HepG2 (cell line): ENCODE results near the gene POLR1G. TPM values are rescaled to one million over a fixed set of nuclear protein-coding genes. Genes with fewer than 3 reads are reported as not detected.

Experiments used
- BRF2 ChIP-seq: sonication (generic); formaldehyde crosslinking; IDR thresholded peaks from 2 replicates; pipeline ENCODE4 v1.8.1; 2022; ENCODE audit warnings: mild to moderate bottlenecking, missing genetic modification reagents
- MAZ ChIP-seq, 2 experiments: sonication (generic) in 1 of 2; formaldehyde crosslinking in 1 of 2; IDR thresholded peaks; 2 replicates each; pipeline versions ENCODE4 v1.5.0 to v1.6.1; 2012 to 2020; ENCODE audit warnings: low read depth in 2 of 2, mild to moderate bottlenecking in 2 of 2, borderline replicate concordance in 1 of 2, improper control_type of control experiment in 1 of 2, low read length in 1 of 2, missing genetic modification reagents in 1 of 2, moderate library complexity in 1 of 2
- RCOR2 ChIP-seq: IDR thresholded peaks from 2 replicates; pipeline ENCODE4 v1.6.1; 2016; ENCODE audit warnings: missing biosample characterization, missing genetic modification reagents
- ZMYM3 ChIP-seq: sonication (generic); formaldehyde crosslinking; IDR thresholded peaks from 2 replicates; pipeline ENCODE4 v1.5.1; 2020; ENCODE audit warnings: mild to moderate bottlenecking, missing genetic modification reagents
- ZNF136 ChIP-seq: sonication (generic); formaldehyde crosslinking; IDR thresholded peaks from 2 replicates; pipeline ENCODE4 v1.8.1; 2022; ENCODE audit warnings: low read depth, mild to moderate bottlenecking, moderate library complexity, missing genetic modification reagents
- ZNF329 ChIP-seq: sonication (generic); formaldehyde crosslinking; IDR thresholded peaks from 2 replicates; pipeline ENCODE4 v1.9.0; 2021; ENCODE audit warnings: low read depth, mild to moderate bottlenecking, missing genetic modification reagents
- ZNF337 ChIP-seq: sonication (generic); formaldehyde crosslinking; IDR thresholded peaks from 2 replicates; pipeline ENCODE4 v1.5.1; 2020; ENCODE audit warnings: missing genetic modification reagents, low read depth, mild to moderate bottlenecking, borderline replicate concordance
- ZNF501 ChIP-seq: sonication (generic); formaldehyde crosslinking; IDR thresholded peaks from 2 replicates; pipeline ENCODE4 v1.5.1; 2020; ENCODE audit warnings: mild to moderate bottlenecking, moderate library complexity, missing genetic modification reagents
- ZNF589 ChIP-seq: sonication (generic); formaldehyde crosslinking; conservative IDR thresholded peaks from 2 replicates; pipeline ENCODE4 v1.8.0; 2022; ENCODE audit warnings: mild to moderate bottlenecking, moderate library complexity, missing genetic modification reagents
- polyA plus RNA-seq, 8 experiments: library from polyadenylated mRNA; depleted of rRNA in 3 of 8; stranded (reverse) in 7 of 8; unstranded in 1 of 8; fragments of >200 nt; fragmentation: Illumina TruSeq in 4 of 8; extraction: Trizol in 4 of 8; gene quantifications; 2 replicates each; pipeline versions ENCODE4 v1.2.1 to v1.2.3, GENCODE V29; 2011 to 2016; ENCODE audit warnings: low read depth in 4 of 8, missing spikeins in 1 of 8, mixed read lengths in 1 of 8; ENCODE audit not compliant: insufficient read depth in 1 of 8
- total RNA-seq, 5 experiments: library from RNA; depleted of rRNA; stranded (reverse); fragments of >200 nt; fragmentation: Illumina TruSeq; extraction: Trizol; gene quantifications; 2 replicates each; pipeline ENCODE4 v1.2.3, GENCODE V29; 2016; ENCODE audit warnings: low read depth in 1 of 5
- TF ChIP-seq, protein P1 (sequence below): sonication (generic); formaldehyde crosslinking; IDR thresholded peaks from 2 replicates; pipeline ENCODE4 v1.9.0; 2022; ENCODE audit warnings: missing genetic modification reagents, mild to moderate bottlenecking, borderline replicate concordance
- TF ChIP-seq, protein P2 (sequence below): sonication (generic); formaldehyde crosslinking; IDR thresholded peaks from 2 replicates; pipeline ENCODE4 v1.5.0; 2020; ENCODE audit warnings: missing genetic modification reagents
- TF ChIP-seq, protein P3 (sequence below): sonication (generic); formaldehyde crosslinking; IDR thresholded peaks from 2 replicates; pipeline ENCODE4 v1.9.0; 2021; ENCODE audit warnings: missing genetic modification reagents, borderline replicate concordance
- TF ChIP-seq, protein P4 (sequence below): sonication (generic); formaldehyde crosslinking; IDR thresholded peaks from 2 replicates; pipeline ENCODE4 v1.5.0; 2020; ENCODE audit warnings: mild to moderate bottlenecking, missing genetic modification reagents, moderate library complexity

The POLR1G gene
- total and polyA plus RNA-seq, 2 of the 13 experiments (the other 11 are each of a cell fraction or from before 2014, with no cell fraction given): 3.5 to 20.8 TPM

GRCh38 chr19:45428384-45429231, 22.2 kb downstream of the POLR1G start (continued):
- no peak for TF ChIP-seq MAZ (IDR thresholded peaks at IDR 0.05; ENCODE audit: borderline replicate concordance, low read depth, low read length)
- TF ChIP-seq MAZ (CRISPR knock-in tag; IDR thresholded peaks at IDR 0.05; ENCODE audit: low read depth): 0 out of 2 replicates have a peak, but pooled peaks have one; percentile 28
- TF ChIP-seq ZNF589: no peak
- 0 out of 2 replicates have a peak, but pooled peaks have one; percentile 43 for TF ChIP-seq BRF2 (CRISPR knock-in tag)
- TF ChIP-seq ZNF329: no peak
- no peak for TF ChIP-seq ZNF337 (CRISPR knock-in tag)
- peak; percentile 98 for TF ChIP-seq ZMYM3 (CRISPR knock-in tag)
- TF ChIP-seq, protein P1, sequence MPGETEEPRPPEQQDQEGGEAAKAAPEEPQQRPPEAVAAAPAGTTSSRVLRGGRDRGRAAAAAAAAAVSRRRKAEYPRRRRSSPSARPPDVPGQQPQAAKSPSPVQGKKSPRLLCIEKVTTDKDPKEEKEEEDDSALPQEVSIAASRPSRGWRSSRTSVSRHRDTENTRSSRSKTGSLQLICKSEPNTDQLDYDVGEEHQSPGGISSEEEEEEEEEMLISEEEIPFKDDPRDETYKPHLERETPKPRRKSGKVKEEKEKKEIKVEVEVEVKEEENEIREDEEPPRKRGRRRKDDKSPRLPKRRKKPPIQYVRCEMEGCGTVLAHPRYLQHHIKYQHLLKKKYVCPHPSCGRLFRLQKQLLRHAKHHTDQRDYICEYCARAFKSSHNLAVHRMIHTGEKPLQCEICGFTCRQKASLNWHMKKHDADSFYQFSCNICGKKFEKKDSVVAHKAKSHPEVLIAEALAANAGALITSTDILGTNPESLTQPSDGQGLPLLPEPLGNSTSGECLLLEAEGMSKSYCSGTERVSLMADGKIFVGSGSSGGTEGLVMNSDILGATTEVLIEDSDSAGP (CRISPR knock-in tag): peak; percentile 65; the same call in 1 of the 2 replicates
- TF ChIP-seq, protein P2, sequence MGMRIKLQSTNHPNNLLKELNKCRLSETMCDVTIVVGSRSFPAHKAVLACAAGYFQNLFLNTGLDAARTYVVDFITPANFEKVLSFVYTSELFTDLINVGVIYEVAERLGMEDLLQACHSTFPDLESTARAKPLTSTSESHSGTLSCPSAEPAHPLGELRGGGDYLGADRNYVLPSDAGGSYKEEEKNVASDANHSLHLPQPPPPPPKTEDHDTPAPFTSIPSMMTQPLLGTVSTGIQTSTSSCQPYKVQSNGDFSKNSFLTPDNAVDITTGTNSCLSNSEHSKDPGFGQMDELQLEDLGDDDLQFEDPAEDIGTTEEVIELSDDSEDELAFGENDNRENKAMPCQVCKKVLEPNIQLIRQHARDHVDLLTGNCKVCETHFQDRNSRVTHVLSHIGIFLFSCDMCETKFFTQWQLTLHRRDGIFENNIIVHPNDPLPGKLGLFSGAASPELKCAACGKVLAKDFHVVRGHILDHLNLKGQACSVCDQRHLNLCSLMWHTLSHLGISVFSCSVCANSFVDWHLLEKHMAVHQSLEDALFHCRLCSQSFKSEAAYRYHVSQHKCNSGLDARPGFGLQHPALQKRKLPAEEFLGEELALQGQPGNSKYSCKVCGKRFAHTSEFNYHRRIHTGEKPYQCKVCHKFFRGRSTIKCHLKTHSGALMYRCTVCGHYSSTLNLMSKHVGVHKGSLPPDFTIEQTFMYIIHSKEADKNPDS (CRISPR knock-in tag): no peak
- no peak for TF ChIP-seq ZNF136 (CRISPR knock-in tag)
- TF ChIP-seq, protein P3, sequence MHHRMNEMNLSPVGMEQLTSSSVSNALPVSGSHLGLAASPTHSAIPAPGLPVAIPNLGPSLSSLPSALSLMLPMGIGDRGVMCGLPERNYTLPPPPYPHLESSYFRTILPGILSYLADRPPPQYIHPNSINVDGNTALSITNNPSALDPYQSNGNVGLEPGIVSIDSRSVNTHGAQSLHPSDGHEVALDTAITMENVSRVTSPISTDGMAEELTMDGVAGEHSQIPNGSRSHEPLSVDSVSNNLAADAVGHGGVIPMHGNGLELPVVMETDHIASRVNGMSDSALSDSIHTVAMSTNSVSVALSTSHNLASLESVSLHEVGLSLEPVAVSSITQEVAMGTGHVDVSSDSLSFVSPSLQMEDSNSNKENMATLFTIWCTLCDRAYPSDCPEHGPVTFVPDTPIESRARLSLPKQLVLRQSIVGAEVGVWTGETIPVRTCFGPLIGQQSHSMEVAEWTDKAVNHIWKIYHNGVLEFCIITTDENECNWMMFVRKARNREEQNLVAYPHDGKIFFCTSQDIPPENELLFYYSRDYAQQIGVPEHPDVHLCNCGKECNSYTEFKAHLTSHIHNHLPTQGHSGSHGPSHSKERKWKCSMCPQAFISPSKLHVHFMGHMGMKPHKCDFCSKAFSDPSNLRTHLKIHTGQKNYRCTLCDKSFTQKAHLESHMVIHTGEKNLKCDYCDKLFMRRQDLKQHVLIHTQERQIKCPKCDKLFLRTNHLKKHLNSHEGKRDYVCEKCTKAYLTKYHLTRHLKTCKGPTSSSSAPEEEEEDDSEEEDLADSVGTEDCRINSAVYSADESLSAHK (CRISPR knock-in tag): no peak
- TF ChIP-seq, protein P4, sequence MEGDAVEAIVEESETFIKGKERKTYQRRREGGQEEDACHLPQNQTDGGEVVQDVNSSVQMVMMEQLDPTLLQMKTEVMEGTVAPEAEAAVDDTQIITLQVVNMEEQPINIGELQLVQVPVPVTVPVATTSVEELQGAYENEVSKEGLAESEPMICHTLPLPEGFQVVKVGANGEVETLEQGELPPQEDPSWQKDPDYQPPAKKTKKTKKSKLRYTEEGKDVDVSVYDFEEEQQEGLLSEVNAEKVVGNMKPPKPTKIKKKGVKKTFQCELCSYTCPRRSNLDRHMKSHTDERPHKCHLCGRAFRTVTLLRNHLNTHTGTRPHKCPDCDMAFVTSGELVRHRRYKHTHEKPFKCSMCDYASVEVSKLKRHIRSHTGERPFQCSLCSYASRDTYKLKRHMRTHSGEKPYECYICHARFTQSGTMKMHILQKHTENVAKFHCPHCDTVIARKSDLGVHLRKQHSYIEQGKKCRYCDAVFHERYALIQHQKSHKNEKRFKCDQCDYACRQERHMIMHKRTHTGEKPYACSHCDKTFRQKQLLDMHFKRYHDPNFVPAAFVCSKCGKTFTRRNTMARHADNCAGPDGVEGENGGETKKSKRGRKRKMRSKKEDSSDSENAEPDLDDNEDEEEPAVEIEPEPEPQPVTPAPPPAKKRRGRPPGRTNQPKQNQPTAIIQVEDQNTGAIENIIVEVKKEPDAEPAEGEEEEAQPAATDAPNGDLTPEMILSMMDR (CRISPR knock-in tag): peak; percentile 61
- peak; percentile 86 for TF ChIP-seq RCOR2
- 0 out of 2 replicates have a peak, but pooled peaks have one; percentile 47 for TF ChIP-seq ZNF501 (CRISPR knock-in tag)
